PC-3 (cell line): ENCODE measurements around the gene ARNT2. TPM values are rescaled to one million over a fixed set of nuclear protein-coding genes. Genes with fewer than 3 reads are reported as not detected.

Source experiments
- ATAC-seq: fragments of 200-7000 bp; cut with Tn5 transposase; 2 replicates; pipeline ENCODE4 v1.9.1; 2020; ENCODE audit warnings: mild to moderate bottlenecking, moderate library complexity
- BruUV-seq: library from RNA; stranded (reverse); fragments of 400-500 nt; replicated peaks from 2 replicates; lab custom pipeline; 2021; lab: Mats Ljungman, UMichigan
- CTCF ChIA-PET: fragments of 300-600 bp; sonication (Branson Sonifier 250); formaldehyde crosslinking; loops from one replicate; lab custom pipeline; 2022; ENCODE audit warnings: antibody characterized with exemption; lab: Charles Lee
- POLR2A ChIA-PET: fragments of 300-600 bp; sonication (Branson Sonifier 250); formaldehyde crosslinking; loops from one replicate; lab custom pipeline; 2022; ENCODE audit warnings: antibody characterized with exemption; ENCODE audit not compliant: unreplicated experiment; lab: Charles Lee
- DNase-seq: peaks from one replicate; pipeline ENCODE4 v3.0.0-alpha.2; 2015
- H2AFZ ChIP-seq: fragments of 300-600 bp; sonication (generic); 2 replicates; pipeline ENCODE4 v1.6.0; 2016; ENCODE audit warnings: antibody characterized with exemption, low read length
- H3F3A ChIP-seq: fragments of 300-600 bp; sonication (generic); one replicate; pipeline ENCODE4 v1.6.0; 2017; ENCODE audit warnings: antibody characterized with exemption, low read length, control low read depth, mild to moderate bottlenecking; ENCODE audit not compliant: unreplicated experiment
- H3K27ac ChIP-seq: fragments of 300-600 bp; sonication (generic); 2 replicates; pipeline ENCODE4 v1.5.1; 2016; ENCODE audit warnings: mild to moderate bottlenecking, low read length
- H3K27me3 ChIP-seq: fragments of 300-600 bp; sonication (generic); 2 replicates; pipeline ENCODE4 v1.6.1; 2016; ENCODE audit warnings: low read length, mixed read lengths
- H3K36me3 ChIP-seq: fragments of 300-600 bp; sonication (generic); 2 replicates; pipeline ENCODE4 v1.6.1; 2016; ENCODE audit warnings: low read depth, mixed run types, low read length, mixed read lengths
- H3K4me1 ChIP-seq: fragments of 300-600 bp; sonication (generic); 2 replicates; pipeline ENCODE4 v1.5.1; 2016; ENCODE audit warnings: low read length; ENCODE audit not compliant: insufficient read depth
- H3K4me2 ChIP-seq: fragments of 300-600 bp; sonication (generic); 2 replicates; pipeline ENCODE4 v1.6.0; 2016; ENCODE audit warnings: low read length
- H3K4me3 ChIP-seq: fragments of 300-600 bp; sonication (generic); 2 replicates; pipeline ENCODE4 v1.5.1; 2016; ENCODE audit warnings: mild to moderate bottlenecking, low read length, mixed read lengths
- H3K79me2 ChIP-seq: fragments of 300-600 bp; sonication (generic); 2 replicates; pipeline ENCODE4 v1.6.1; 2017; ENCODE audit warnings: low read length, mixed read lengths
- H3K9ac ChIP-seq: fragments of 300-600 bp; sonication (generic); 2 replicates; pipeline ENCODE4 v1.6.0; 2016; ENCODE audit warnings: mild to moderate bottlenecking, low read length
- H3K9me2 ChIP-seq: fragments of 300-600 bp; sonication (generic); replicated peaks from 2 replicates; pipeline ENCODE4 v1.6.1; 2016; ENCODE audit warnings: mixed run types, low read length, mixed read lengths
- H3K9me3 ChIP-seq: fragments of 300-600 bp; sonication (generic); 2 replicates; pipeline ENCODE4 v1.6.1; 2016; ENCODE audit warnings: low read length, mixed read lengths
- H4K20me1 ChIP-seq: fragments of 300-600 bp; sonication (generic); 2 replicates; pipeline ENCODE4 v1.6.1; 2016; ENCODE audit warnings: low read length, mixed read lengths
- EZH2 ChIP-seq: fragments of 300-600 bp; sonication (generic); IDR thresholded peaks from one replicate; pipeline ENCODE4 v1.6.1; 2017; ENCODE audit warnings: antibody characterized with exemption, mild to moderate bottlenecking, low read length; ENCODE audit not compliant: unreplicated experiment
- EZH2phosphoT487 ChIP-seq: fragments of 300-600 bp; sonication (generic); IDR thresholded peaks from 2 replicates; pipeline ENCODE4 v1.6.1; 2018; ENCODE audit warnings: mild to moderate bottlenecking, antibody characterized with exemption, low read length, borderline replicate concordance
- intact Hi-C: fragments of 100-400 bp; cut with micrococcal nuclease; formaldehyde crosslinking; loops from 2 replicates; pipeline ENCODE4 v1.9.0; 2023
- total RNA-seq: library from RNA; depleted of rRNA; stranded (reverse); fragments of >200 nt; gene quantifications from 2 replicates; pipeline ENCODE4 v1.2.3, GENCODE V29; 2014
- TF ChIP-seq, protein P1 (sequence below): fragments of 300-600 bp; sonication (generic); conservative IDR thresholded peaks from 2 replicates; pipeline ENCODE4 v1.5.1; 2017; ENCODE audit warnings: antibody characterized with exemption, low read depth, mild to moderate bottlenecking, low read length

The ARNT2 gene
- total RNA-seq, 1 experiment from 2014 or later: 0.11 TPM

- H4K20me1 ChIP-seq: no peaks in the 10 kb centered on the region
- no peak overlapping the region for H3K9ac ChIP-seq
- H3K4me1 ChIP-seq: no peaks in the 10 kb centered on the region
- ChIA-PET CTCF (no interaction called here), POLR2A (no interaction called here)
- no peak overlapping the region for H3K4me3 ChIP-seq
- H3K27ac ChIP-seq: no peak overlapping the region
- no peaks in the 10 kb centered on the region for H3K9me3 ChIP-seq
- H3K79me2 ChIP-seq: no peaks in the 10 kb centered on the region
- no TSS peak for BruUV-seq
- no peaks in the 10 kb centered on the region for H3K9me2 ChIP-seq
- H3K27me3 ChIP-seq: no peaks in the 10 kb centered on the region
- intact Hi-C loops: no loop called here
- DNase-seq: peak; percentile 26
- H3K36me3 ChIP-seq: no peaks in the 10 kb centered on the region
- TF ChIP-seq, protein P1, sequence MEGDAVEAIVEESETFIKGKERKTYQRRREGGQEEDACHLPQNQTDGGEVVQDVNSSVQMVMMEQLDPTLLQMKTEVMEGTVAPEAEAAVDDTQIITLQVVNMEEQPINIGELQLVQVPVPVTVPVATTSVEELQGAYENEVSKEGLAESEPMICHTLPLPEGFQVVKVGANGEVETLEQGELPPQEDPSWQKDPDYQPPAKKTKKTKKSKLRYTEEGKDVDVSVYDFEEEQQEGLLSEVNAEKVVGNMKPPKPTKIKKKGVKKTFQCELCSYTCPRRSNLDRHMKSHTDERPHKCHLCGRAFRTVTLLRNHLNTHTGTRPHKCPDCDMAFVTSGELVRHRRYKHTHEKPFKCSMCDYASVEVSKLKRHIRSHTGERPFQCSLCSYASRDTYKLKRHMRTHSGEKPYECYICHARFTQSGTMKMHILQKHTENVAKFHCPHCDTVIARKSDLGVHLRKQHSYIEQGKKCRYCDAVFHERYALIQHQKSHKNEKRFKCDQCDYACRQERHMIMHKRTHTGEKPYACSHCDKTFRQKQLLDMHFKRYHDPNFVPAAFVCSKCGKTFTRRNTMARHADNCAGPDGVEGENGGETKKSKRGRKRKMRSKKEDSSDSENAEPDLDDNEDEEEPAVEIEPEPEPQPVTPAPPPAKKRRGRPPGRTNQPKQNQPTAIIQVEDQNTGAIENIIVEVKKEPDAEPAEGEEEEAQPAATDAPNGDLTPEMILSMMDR: no peak
- TF ChIP-seq EZH2: no peak
- no peak for TF ChIP-seq EZH2phosphoT487
- no peak for ATAC-seq
- no peaks in the 10 kb centered on the region for H3F3A ChIP-seq
- H2AFZ ChIP-seq: no peak overlapping the region
- H3K4me2 ChIP-seq: no peak overlapping the region
These were observed 38.7 kb downstream of the ARNT2 start for GRCh38 chr15:80442728-80443403.

DNA sequence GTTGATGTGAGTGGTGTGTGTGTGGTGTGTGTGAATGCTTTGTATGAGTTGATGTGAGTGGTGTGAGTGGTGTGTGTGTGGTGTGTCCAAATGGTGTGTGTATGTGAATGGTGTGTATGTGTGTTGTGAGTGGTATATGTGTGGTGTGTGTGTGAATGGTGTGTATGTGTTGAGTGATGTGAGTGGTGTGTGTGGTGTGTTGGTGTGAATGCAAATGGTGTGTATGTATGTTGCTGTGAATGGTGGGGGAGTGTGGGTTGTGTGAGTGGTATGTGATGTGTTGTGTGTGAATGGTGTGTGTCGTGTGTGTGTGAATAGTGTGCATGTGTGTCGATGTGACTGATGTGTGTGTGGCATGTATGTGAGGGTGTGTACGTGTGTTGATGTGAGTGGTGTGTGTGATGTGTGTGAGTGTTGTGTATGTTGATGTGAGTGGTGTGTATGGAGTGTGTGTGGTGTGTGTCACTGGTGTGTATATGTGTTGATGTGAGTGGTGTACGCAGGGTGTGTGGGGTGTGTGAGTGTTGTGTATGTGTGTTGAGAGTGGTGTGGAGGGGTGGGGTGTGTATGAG, 40.6 kb downstream of the ARNT2 start:
- BruUV-seq: no TSS peak
- TF ChIP-seq EZH2phosphoT487 (no peak), EZH2 (no peak)
- TF ChIP-seq, protein P1: no peak
- no peak for ATAC-seq

More for the DNA sequence above, 40.6 kb downstream of the ARNT2 start:
- no peaks in the 10 kb centered on the region for H3K36me3 ChIP-seq
- POLR2A ChIA-PET: no interaction called here
- no peaks in the 10 kb centered on the region for H3K79me2 ChIP-seq
- no peaks in the 10 kb centered on the region for H3K9me2 ChIP-seq
- no peak overlapping the region for H3K9ac ChIP-seq
- no peak overlapping the region for H3K4me3 ChIP-seq
- no peaks in the 10 kb centered on the region for H3F3A ChIP-seq
- H2AFZ ChIP-seq: no peak overlapping the region
- H3K27ac ChIP-seq: no peak overlapping the region
- CTCF ChIA-PET: no interaction called here
- no peaks in the 10 kb centered on the region for H4K20me1 ChIP-seq
- no peak overlapping the region for H3K4me2 ChIP-seq
- no peaks in the 10 kb centered on the region for H3K9me3 ChIP-seq
- no peaks in the 10 kb centered on the region for H3K27me3 ChIP-seq
- no peak for DNase-seq
- H3K4me1 ChIP-seq: no peaks in the 10 kb centered on the region
- intact Hi-C loops: no loop called here
